Measurements from ENCODE around the gene KIF25.

KIF25 gene

GRCh38 chr6:168014428-168014827 is 17.0 kb downstream of the KIF25 start:
- TF ChIP-seq EZH2phosphoT487 (IDR thresholded peaks at IDR 0.05; ENCODE audit: borderline replicate concordance) (no peak), CTCF (conservative IDR thresholded peaks at IDR 0.05; ENCODE audit: low read length) (no peak)
- Histone ChIP-seq H3K79me2 (ENCODE audit: insufficient read depth, low read length) (no peaks in the 10 kb centered on the region), H3K4me3 (ENCODE audit: low read length, poor library complexity, severe bottlenecking) (no peak overlapping the region), H3K9ac (ENCODE audit: low read depth, low read length, poor library complexity, severe bottlenecking) (no peak overlapping the region), H3K4me1 (ENCODE audit: insufficient read depth, low read length, poor library complexity, severe bottlenecking) (no peaks in the 10 kb centered on the region), H3F3A (ENCODE audit: low read depth) (no peaks in the 10 kb centered on the region), H3K27me3 (ENCODE audit: insufficient read depth, low read length, poor library complexity, severe bottlenecking) (no peaks in the 10 kb centered on the region), H3K36me3 (ENCODE audit: insufficient read depth, low read length) (no peaks in the 10 kb centered on the region), H3K4me2 (ENCODE audit: low read depth, low read length, poor library complexity, severe bottlenecking) (no peak overlapping the region), H3K9me2 (replicated peaks; ENCODE audit: low read depth, low read length) (no peaks in the 10 kb centered on the region), H2AFZ (ENCODE audit: low read length) (no peak overlapping the region), H3K9me3 (ENCODE audit: insufficient read depth, low read depth, low read length) (peaks cover 18% of the 10 kb centered on the region; the same call in 1 of the 2 replicates), H4K20me1 (ENCODE audit: insufficient read depth, low read length, poor library complexity, severe bottlenecking) (no peaks in the 10 kb centered on the region)

DNA sequence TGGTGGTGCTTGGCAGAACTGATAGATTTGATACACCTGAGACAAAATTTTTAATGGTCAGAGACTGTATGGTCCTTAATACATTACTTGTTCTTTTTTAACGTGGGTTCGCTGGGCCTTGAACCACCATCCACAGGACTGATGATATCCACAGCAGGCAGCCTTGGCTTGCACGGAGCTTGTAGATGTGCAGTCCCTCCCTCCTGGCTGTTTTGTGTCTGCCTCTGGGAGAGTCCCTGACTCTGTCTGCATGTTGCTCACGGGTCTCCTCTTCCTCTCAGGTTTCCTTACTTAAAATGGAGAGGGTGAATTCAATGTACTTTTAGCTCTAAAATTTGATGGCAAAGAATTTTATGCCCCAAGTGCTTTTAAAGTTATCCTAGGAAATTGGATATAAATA is 17.5 kb downstream of the KIF25 start:
- H3K27me3 ChIP-seq (ENCODE audit: insufficient read depth, low read length, poor library complexity, severe bottlenecking), result no peaks in the 10 kb centered on the region

DNA sequence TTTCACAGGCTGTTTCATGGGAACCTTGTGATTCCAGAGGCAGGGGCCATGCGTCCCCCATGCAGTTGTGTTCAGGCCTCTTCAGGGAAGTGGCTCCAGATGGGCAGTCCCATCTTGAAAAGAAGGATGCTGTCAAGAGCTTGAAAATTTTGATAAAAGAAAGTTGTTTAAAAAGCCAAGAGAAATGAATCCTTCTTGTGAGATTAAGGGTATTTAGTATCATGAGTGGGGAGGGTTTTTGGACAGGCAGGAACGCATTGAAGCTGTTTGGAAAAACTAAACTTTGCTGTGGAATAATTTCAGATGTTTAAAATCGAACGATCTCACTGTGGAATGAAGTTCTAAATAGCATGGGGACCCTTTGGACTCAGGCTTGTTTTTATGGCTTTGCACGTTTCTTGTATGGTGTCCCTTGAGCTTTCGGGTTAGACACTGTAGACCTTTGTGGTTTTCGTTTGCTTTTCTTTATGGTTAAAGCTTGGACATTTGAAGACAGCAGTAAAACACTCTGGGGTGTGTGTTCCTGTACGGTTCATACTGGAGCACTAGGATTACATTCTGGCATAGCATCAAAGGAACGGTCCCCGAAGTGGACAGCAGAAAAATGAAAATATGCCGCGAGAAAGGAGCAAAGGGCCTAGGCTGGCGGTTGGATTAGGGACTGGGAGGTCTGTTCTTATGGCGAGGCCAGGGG is 18.2 kb downstream of the KIF25 start:
- H3K4me3 ChIP-seq (ENCODE audit: low read length, poor library complexity, severe bottlenecking), result no peak overlapping the region
- no peaks in the 10 kb centered on the region for H3K4me1 ChIP-seq (ENCODE audit: insufficient read depth, low read length, poor library complexity, severe bottlenecking)
- H3F3A ChIP-seq (ENCODE audit: low read depth), result no peaks in the 10 kb centered on the region
- no peak overlapping the region for H3K9ac ChIP-seq (ENCODE audit: low read depth, low read length, poor library complexity, severe bottlenecking)
- TF ChIP-seq CTCF (conservative IDR thresholded peaks at IDR 0.05; ENCODE audit: low read length), result no peak
- TF ChIP-seq EZH2phosphoT487 (IDR thresholded peaks at IDR 0.05; ENCODE audit: borderline replicate concordance), result no peak
- no peaks in the 10 kb centered on the region for H3K79me2 ChIP-seq (ENCODE audit: insufficient read depth, low read length)
- H3K27me3 ChIP-seq (ENCODE audit: insufficient read depth, low read length, poor library complexity, severe bottlenecking), result no peaks in the 10 kb centered on the region
- no peaks in the 10 kb centered on the region for H3K36me3 ChIP-seq (ENCODE audit: insufficient read depth, low read length)
- no peak overlapping the region for H2AFZ ChIP-seq (ENCODE audit: low read length)
- no peak overlapping the region for H3K4me2 ChIP-seq (ENCODE audit: low read depth, low read length, poor library complexity, severe bottlenecking)
- H3K9me2 ChIP-seq (replicated peaks; ENCODE audit: low read depth, low read length), result no peaks in the 10 kb centered on the region
- H4K20me1 ChIP-seq (ENCODE audit: insufficient read depth, low read length, poor library complexity, severe bottlenecking), result no peaks in the 10 kb centered on the region
- peaks cover 17% of the 10 kb centered on the region; the same call in 1 of the 2 replicates for H3K9me3 ChIP-seq (ENCODE audit: insufficient read depth, low read depth, low read length)

More for the DNA sequence above, 17.5 kb downstream of the KIF25 start:
- Histone ChIP-seq H3K4me3 (ENCODE audit: low read length, poor library complexity, severe bottlenecking) (no peak overlapping the region), H3K9ac (ENCODE audit: low read depth, low read length, poor library complexity, severe bottlenecking) (no peak overlapping the region), H2AFZ (ENCODE audit: low read length) (no peak overlapping the region), H3K4me1 (ENCODE audit: insufficient read depth, low read length, poor library complexity, severe bottlenecking) (no peaks in the 10 kb centered on the region), H3K9me3 (ENCODE audit: insufficient read depth, low read depth, low read length) (peaks cover 17% of the 10 kb centered on the region; the same call in 1 of the 2 replicates), H3K79me2 (ENCODE audit: insufficient read depth, low read length) (no peaks in the 10 kb centered on the region), H4K20me1 (ENCODE audit: insufficient read depth, low read length, poor library complexity, severe bottlenecking) (no peaks in the 10 kb centered on the region), H3K36me3 (ENCODE audit: insufficient read depth, low read length) (no peaks in the 10 kb centered on the region), H3K4me2 (ENCODE audit: low read depth, low read length, poor library complexity, severe bottlenecking) (no peak overlapping the region), H3K9me2 (replicated peaks; ENCODE audit: low read depth, low read length) (no peaks in the 10 kb centered on the region), H3F3A (ENCODE audit: low read depth) (no peaks in the 10 kb centered on the region)
- no peak for TF ChIP-seq EZH2phosphoT487 (IDR thresholded peaks at IDR 0.05; ENCODE audit: borderline replicate concordance)
- no peak for TF ChIP-seq CTCF (conservative IDR thresholded peaks at IDR 0.05; ENCODE audit: low read length)

Measured in Loucy (cell line).